ENCODE data around the gene APOO.

Gene APOO

DNA sequence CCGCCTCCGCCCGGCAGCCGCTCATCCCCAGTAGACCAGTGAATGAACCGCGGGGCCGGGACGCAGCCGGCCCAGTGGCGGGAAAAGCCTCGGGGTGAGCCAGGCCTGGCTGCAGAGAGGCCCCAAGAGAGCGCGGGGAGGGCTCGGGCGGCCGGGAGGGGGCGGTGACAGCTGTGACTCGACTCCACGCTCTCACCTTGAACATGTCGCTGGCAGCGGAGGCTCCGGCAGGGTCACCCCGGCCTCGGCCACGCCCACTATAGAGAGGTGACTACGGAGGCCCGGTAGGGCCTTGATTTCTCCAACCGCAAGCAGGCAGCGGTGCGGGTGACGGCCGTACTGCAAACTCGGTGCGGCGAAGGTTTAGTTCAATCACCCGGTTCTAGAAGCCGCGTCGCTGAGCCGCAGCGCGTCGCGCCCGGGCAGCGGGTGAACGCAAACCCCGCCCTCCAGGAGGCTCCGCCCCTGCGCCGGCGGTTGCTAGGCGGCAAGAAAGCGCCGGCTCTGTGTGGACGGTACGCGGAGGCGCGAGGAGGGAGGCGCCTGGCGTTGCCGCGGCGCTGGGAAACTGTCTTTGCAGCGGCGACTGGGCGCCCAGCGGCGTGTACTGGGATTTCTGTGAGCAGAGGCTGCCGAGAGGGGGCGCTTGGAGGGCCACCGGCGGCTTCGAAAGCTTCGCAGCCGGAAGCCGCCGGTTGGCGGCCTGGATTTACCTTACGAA lies at the start of gene APOO, which contains the start of gene CXorf58:
Gene APOO, minus strand, starts transcription at position 441 of the 721 bp plus-strand sequence. Its CDS starts 236 bp downstream, at position 205.
Gene CXorf58, plus strand, starts transcription at position 509 of the 721 bp plus-strand sequence. CDS start 2,297 bp downstream, outside the sequence.
- Histone ChIP-seq H3K27ac (ENCODE audit: low read depth in 2 of 2, low read length in 2 of 2) (peak within 1 kb of the TSS; percentile 87 to 91), H3K9me3 (ENCODE audit: control insufficient read depth in 2 of 2, low read length in 2 of 2) (no peaks in the 10 kb centered on the region), H3K27me3 (ENCODE audit: control insufficient read depth in 2 of 2, insufficient read depth in 2 of 2, low read length in 2 of 2) (no peaks in the 10 kb centered on the region), H3K4me3 (ENCODE audit: low read length in 2 of 2) (peak within 1 kb of the TSS; percentile 71 to 75), H3K9ac (ENCODE audit: low read depth in 1 of 2, low read length in 2 of 2) (peak within 1 kb of the TSS; percentile 76 to 79), H3K36me3 (ENCODE audit: control insufficient read depth in 2 of 2, insufficient read depth in 2 of 2, low read length in 2 of 2) (no peaks in the 10 kb centered on the region), H3K4me1 (ENCODE audit: control insufficient read depth in 2 of 2, insufficient read depth in 2 of 2, low read length in 2 of 2) (peaks cover 0 to 8% of the 10 kb centered on the region in 2 donors)

DNA sequence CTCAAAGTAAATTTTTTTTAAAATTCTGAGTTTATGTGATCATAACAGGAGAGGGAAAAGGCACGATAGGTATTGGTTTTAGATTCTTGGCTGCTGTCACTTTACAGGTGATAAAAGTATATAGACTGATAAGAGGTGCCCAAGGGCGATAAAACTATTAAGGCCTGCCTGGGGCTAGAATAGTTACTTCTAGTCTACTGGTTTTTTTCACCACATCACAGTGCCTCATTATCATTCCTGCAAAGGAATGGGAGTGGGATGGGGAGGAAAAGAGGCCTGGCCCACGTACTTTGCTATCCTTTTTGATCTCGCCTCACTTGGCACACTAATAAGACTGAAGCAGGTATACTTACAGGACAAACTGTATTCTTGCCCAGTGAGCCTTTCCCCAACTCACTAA lies 46.7 kb upstream of the APOO start:
- H3K4me3 ChIP-seq (ENCODE audit: low read length in 2 of 2), result no peak overlapping the region
- no peaks in the 10 kb centered on the region for H3K36me3 ChIP-seq (ENCODE audit: control insufficient read depth in 2 of 2, insufficient read depth in 2 of 2, low read length in 2 of 2)
- H3K27ac ChIP-seq (ENCODE audit: low read depth in 2 of 2, low read length in 2 of 2), result no peak overlapping the region
- no peaks in the 10 kb centered on the region for H3K4me1 ChIP-seq (ENCODE audit: control insufficient read depth in 2 of 2, insufficient read depth in 2 of 2, low read length in 2 of 2)
- H3K27me3 ChIP-seq (ENCODE audit: control insufficient read depth in 2 of 2, insufficient read depth in 2 of 2, low read length in 2 of 2), result peaks cover 4 to 5% of the 10 kb centered on the region in 2 donors
- H3K9me3 ChIP-seq (ENCODE audit: control insufficient read depth in 2 of 2, low read length in 2 of 2), result no peaks in the 10 kb centered on the region
- no peak overlapping the region for H3K9ac ChIP-seq (ENCODE audit: low read depth in 1 of 2, low read length in 2 of 2)

DNA sequence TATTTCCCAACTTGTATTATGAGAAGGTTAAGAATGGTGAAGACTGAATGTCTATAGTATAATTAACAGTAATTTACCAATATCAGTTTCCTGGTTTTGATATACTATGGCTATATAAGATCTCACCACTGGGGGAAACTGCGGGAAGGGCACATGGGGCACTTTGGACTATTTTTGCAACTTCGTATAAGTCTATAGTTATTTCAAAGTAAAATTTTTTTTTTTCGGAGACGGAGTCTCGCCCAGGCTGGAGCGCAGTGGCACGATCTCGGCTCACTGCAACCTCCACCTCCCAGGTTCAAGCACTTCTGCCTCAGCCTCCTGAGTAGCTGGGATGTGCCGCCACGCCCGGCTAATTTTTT lies 46.2 kb upstream of the APOO start:
- peaks cover 4 to 5% of the 10 kb centered on the region in 2 donors for H3K27me3 ChIP-seq (ENCODE audit: control insufficient read depth in 2 of 2, insufficient read depth in 2 of 2, low read length in 2 of 2)
- no peak overlapping the region for H3K27ac ChIP-seq (ENCODE audit: low read depth in 2 of 2, low read length in 2 of 2)
- no peak overlapping the region for H3K9ac ChIP-seq (ENCODE audit: low read depth in 1 of 2, low read length in 2 of 2)
- H3K4me3 ChIP-seq (ENCODE audit: low read length in 2 of 2), result no peak overlapping the region
- no peaks in the 10 kb centered on the region for H3K36me3 ChIP-seq (ENCODE audit: control insufficient read depth in 2 of 2, insufficient read depth in 2 of 2, low read length in 2 of 2)
- no peaks in the 10 kb centered on the region for H3K4me1 ChIP-seq (ENCODE audit: control insufficient read depth in 2 of 2, insufficient read depth in 2 of 2, low read length in 2 of 2)
- no peaks in the 10 kb centered on the region for H3K9me3 ChIP-seq (ENCODE audit: control insufficient read depth in 2 of 2, low read length in 2 of 2)

DNA sequence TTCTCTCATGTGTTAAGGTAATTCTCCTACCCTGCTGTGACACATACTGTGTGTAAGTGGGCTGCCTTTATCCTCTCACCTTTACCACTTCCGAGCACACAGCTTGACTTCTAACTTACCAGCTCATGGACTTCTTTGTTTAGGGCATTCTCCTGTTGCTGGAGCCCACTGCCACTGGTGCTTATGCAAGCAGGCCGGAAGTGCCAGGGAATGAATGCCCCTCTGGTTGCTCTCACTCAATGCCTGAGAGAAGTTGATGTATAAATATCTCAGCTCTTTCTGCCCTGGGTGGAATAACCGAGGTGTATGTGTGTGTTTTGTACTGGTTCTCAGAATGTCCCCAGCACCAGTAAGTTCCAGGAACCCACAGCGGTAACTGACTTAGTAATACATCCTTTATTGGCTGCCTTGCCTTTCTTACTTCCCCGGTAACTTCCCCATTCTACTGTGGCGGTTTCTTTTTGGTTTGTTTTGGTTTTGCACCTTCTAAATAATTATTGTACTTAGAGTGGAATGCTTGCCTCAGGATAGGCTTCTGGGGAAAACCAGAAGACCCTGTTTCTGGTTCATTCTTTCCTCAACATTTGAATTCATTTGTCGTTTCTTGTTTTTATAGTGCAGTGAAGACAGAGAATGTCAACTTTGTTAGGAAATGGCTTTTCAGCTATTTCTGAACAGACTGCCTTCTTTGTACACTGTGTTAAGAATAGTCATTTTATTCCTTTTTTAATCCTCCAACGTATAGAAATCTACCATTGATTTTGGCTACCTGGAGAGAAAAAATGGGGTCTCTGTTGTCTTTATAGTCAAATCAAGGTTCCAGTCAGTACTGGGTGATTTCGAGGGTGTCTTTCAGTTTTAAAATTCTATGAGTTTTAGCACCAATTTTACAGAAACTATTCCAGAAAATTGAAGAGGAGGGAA lies 45.5 kb upstream of the APOO start:
- peak overlapping the region in 1 of 2 donors; percentile 32 for H3K27ac ChIP-seq (ENCODE audit: low read depth in 2 of 2, low read length in 2 of 2)
- H3K36me3 ChIP-seq (ENCODE audit: control insufficient read depth in 2 of 2, insufficient read depth in 2 of 2, low read length in 2 of 2), result no peaks in the 10 kb centered on the region
- peak overlapping the region in 1 of 2 donors; percentile 24 for H3K9ac ChIP-seq (ENCODE audit: low read depth in 1 of 2, low read length in 2 of 2)
- H3K27me3 ChIP-seq (ENCODE audit: control insufficient read depth in 2 of 2, insufficient read depth in 2 of 2, low read length in 2 of 2), result peaks cover 6 to 7% of the 10 kb centered on the region in 2 donors
- peak overlapping the region in 1 of 2 donors; percentile 48 for H3K4me3 ChIP-seq (ENCODE audit: low read length in 2 of 2)
- H3K9me3 ChIP-seq (ENCODE audit: control insufficient read depth in 2 of 2, low read length in 2 of 2), result no peaks in the 10 kb centered on the region
- no peaks in the 10 kb centered on the region for H3K4me1 ChIP-seq (ENCODE audit: control insufficient read depth in 2 of 2, insufficient read depth in 2 of 2, low read length in 2 of 2)

DNA sequence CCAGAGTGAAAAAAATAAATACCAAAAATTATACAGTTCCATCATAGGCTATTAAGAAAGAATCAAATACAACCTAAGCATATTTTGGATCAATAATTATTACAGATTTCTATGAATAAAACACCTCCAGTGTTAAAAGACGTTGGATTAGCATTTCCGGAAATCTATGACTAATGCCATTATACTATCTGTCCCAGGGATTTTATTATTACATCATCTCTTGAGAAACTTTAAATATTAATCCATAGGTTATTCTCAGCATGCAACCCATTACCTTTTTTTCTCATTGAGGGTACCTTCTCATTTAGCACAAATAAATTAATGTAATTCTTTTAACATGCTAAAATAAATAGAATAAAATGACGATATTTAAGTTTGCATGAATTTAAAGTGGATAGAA lies 44.7 kb upstream of the APOO start:
- Histone ChIP-seq H3K36me3 (ENCODE audit: control insufficient read depth in 2 of 2, insufficient read depth in 2 of 2, low read length in 2 of 2) (no peaks in the 10 kb centered on the region), H3K27me3 (ENCODE audit: control insufficient read depth in 2 of 2, insufficient read depth in 2 of 2, low read length in 2 of 2) (peaks cover 8 to 10% of the 10 kb centered on the region in 2 donors), H3K4me3 (ENCODE audit: low read length in 2 of 2) (no peak overlapping the region), H3K9me3 (ENCODE audit: control insufficient read depth in 2 of 2, low read length in 2 of 2) (no peaks in the 10 kb centered on the region), H3K4me1 (ENCODE audit: control insufficient read depth in 2 of 2, insufficient read depth in 2 of 2, low read length in 2 of 2) (no peaks in the 10 kb centered on the region), H3K27ac (ENCODE audit: low read depth in 2 of 2, low read length in 2 of 2) (no peak overlapping the region), H3K9ac (ENCODE audit: low read depth in 1 of 2, low read length in 2 of 2) (no peak overlapping the region)

DNA sequence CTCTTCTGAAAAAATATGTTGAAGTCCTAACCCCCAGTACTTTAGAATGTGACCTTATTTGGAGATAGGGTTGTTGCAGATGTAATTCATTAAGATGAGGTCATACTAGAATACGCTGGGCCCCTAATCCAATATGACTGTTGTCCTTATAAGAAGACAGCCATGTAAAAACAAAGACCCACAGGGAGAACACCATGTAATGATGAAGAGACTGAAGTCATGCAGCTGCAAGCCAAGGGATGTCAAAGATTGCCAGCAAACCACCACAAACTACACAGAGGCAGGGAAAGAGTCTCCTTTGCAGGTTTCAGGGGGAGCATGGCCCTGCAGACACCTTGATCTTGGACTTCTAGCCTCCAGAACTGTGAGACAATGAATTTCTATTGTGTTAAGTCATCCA lies 37.5 kb upstream of the APOO start:
- Histone ChIP-seq H3K27ac (ENCODE audit: low read depth in 2 of 2, low read length in 2 of 2) (no peak overlapping the region), H3K9ac (ENCODE audit: low read depth in 1 of 2, low read length in 2 of 2) (no peak overlapping the region), H3K4me3 (ENCODE audit: low read length in 2 of 2) (no peak overlapping the region), H3K4me1 (ENCODE audit: control insufficient read depth in 2 of 2, insufficient read depth in 2 of 2, low read length in 2 of 2) (no peaks in the 10 kb centered on the region), H3K36me3 (ENCODE audit: control insufficient read depth in 2 of 2, insufficient read depth in 2 of 2, low read length in 2 of 2) (no peaks in the 10 kb centered on the region), H3K27me3 (ENCODE audit: control insufficient read depth in 2 of 2, insufficient read depth in 2 of 2, low read length in 2 of 2) (peaks cover 6 to 16% of the 10 kb centered on the region in 2 donors), H3K9me3 (ENCODE audit: control insufficient read depth in 2 of 2, low read length in 2 of 2) (no peaks in the 10 kb centered on the region)

DNA sequence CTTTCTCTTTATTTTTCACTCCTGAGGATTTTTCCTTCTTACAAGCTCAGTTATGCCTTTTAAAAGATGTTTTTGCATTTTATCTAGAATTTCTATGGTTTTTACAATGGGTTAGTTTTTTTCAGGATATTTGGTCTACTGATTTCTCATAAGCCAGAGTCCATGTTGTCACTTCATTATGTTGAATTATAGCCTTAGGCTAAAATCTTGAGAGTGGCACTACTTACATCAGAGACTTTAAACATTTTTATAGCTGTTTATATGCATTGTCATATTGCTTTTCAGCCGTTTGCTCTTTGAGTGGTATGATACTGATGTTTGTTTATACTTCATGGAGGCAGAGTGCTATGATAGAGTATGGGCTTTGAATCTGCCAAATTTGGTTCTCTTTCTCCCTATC lies 36.5 kb upstream of the APOO start:
- Histone ChIP-seq H3K27ac (ENCODE audit: low read depth in 2 of 2, low read length in 2 of 2) (no peak overlapping the region), H3K9ac (ENCODE audit: low read depth in 1 of 2, low read length in 2 of 2) (no peak overlapping the region), H3K27me3 (ENCODE audit: control insufficient read depth in 2 of 2, insufficient read depth in 2 of 2, low read length in 2 of 2) (peaks cover 6 to 16% of the 10 kb centered on the region in 2 donors), H3K4me3 (ENCODE audit: low read length in 2 of 2) (no peak overlapping the region), H3K4me1 (ENCODE audit: control insufficient read depth in 2 of 2, insufficient read depth in 2 of 2, low read length in 2 of 2) (no peaks in the 10 kb centered on the region), H3K36me3 (ENCODE audit: control insufficient read depth in 2 of 2, insufficient read depth in 2 of 2, low read length in 2 of 2) (no peaks in the 10 kb centered on the region), H3K9me3 (ENCODE audit: control insufficient read depth in 2 of 2, low read length in 2 of 2) (no peaks in the 10 kb centered on the region)

DNA sequence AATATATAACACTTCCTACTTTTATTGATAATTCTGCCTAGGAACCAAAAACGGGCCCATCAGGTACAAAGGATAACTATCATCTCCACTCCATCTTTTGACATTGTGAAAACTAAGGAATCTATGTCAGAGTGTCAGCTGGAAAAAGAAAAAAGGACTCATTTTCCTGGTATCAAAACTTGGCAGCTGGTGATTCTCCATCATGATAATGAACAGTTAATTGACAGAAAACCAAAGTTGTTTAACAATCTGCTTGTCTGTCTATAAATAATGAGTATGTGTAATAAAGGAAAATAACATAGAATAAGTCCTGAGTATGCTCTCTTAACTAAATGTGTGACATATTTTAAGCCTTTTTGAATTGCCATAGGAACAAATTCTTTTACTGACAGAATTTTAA lies 31.5 kb upstream of the APOO start:
- Histone ChIP-seq H3K27me3 (ENCODE audit: control insufficient read depth in 2 of 2, insufficient read depth in 2 of 2, low read length in 2 of 2) (peaks cover 7 to 10% of the 10 kb centered on the region in 2 donors), H3K4me3 (ENCODE audit: low read length in 2 of 2) (no peak overlapping the region)

DNA sequence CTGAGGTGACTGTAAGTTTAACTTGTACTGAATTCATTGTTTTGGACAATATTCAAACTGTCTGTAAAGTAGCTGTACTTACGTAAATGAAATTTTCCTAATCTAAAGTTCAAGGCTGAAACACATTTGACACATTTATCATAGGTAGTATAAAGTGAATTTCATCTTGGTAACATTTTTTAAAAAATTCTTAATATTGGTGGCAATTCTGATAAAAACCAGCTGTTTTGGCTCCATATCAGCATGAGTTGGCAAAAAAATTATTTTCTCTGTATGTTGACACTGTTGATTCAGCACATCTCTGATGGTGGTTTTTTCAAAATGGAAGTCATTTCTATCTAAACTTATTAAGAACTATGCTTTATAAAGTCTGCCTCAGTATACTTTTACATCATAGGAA lies 31.0 kb upstream of the APOO start:
- no peaks in the 10 kb centered on the region for H3K36me3 ChIP-seq (ENCODE audit: control insufficient read depth in 2 of 2, insufficient read depth in 2 of 2, low read length in 2 of 2)
- H3K27me3 ChIP-seq (ENCODE audit: control insufficient read depth in 2 of 2, insufficient read depth in 2 of 2, low read length in 2 of 2), result peaks cover 7 to 10% of the 10 kb centered on the region in 2 donors
- no peak overlapping the region for H3K27ac ChIP-seq (ENCODE audit: low read depth in 2 of 2, low read length in 2 of 2)
- H3K9me3 ChIP-seq (ENCODE audit: control insufficient read depth in 2 of 2, low read length in 2 of 2), result no peaks in the 10 kb centered on the region
- no peaks in the 10 kb centered on the region for H3K4me1 ChIP-seq (ENCODE audit: control insufficient read depth in 2 of 2, insufficient read depth in 2 of 2, low read length in 2 of 2)
- no peak overlapping the region for H3K9ac ChIP-seq (ENCODE audit: low read depth in 1 of 2, low read length in 2 of 2)
- no peak overlapping the region for H3K4me3 ChIP-seq (ENCODE audit: low read length in 2 of 2)

More for the DNA sequence above, 31.5 kb upstream of the APOO start:
- no peaks in the 10 kb centered on the region for H3K4me1 ChIP-seq (ENCODE audit: control insufficient read depth in 2 of 2, insufficient read depth in 2 of 2, low read length in 2 of 2)
- no peak overlapping the region for H3K9ac ChIP-seq (ENCODE audit: low read depth in 1 of 2, low read length in 2 of 2)
- H3K9me3 ChIP-seq (ENCODE audit: control insufficient read depth in 2 of 2, low read length in 2 of 2), result no peaks in the 10 kb centered on the region
- H3K36me3 ChIP-seq (ENCODE audit: control insufficient read depth in 2 of 2, insufficient read depth in 2 of 2, low read length in 2 of 2), result no peaks in the 10 kb centered on the region
- H3K27ac ChIP-seq (ENCODE audit: low read depth in 2 of 2, low read length in 2 of 2), result no peak overlapping the region

DNA sequence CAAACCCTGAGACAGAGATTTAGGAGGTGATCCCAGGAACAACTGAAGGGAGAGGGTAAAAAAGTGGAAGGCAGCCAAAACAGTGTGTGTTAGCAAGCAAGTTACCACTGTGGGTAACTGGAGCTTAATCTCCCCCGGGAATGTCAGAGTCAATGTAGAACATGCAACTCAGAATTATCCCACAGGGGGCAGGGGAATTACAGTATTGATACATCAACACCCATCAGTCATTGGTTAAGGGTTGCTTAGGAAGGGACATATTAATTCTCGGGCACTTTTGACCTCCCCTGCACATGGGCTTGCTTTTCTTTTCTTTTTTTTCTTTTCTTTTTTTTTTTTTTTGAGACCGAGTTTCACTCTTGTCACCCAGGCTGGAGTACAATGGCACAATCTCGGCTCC lies 29.4 kb upstream of the APOO start:
- Histone ChIP-seq H3K9me3 (ENCODE audit: control insufficient read depth in 2 of 2, low read length in 2 of 2) (no peaks in the 10 kb centered on the region), H3K27ac (ENCODE audit: low read depth in 2 of 2, low read length in 2 of 2) (no peak overlapping the region), H3K9ac (ENCODE audit: low read depth in 1 of 2, low read length in 2 of 2) (no peak overlapping the region), H3K27me3 (ENCODE audit: control insufficient read depth in 2 of 2, insufficient read depth in 2 of 2, low read length in 2 of 2) (peaks cover 4 to 9% of the 10 kb centered on the region in 2 donors), H3K4me3 (ENCODE audit: low read length in 2 of 2) (no peak overlapping the region), H3K36me3 (ENCODE audit: control insufficient read depth in 2 of 2, insufficient read depth in 2 of 2, low read length in 2 of 2) (no peaks in the 10 kb centered on the region), H3K4me1 (ENCODE audit: control insufficient read depth in 2 of 2, insufficient read depth in 2 of 2, low read length in 2 of 2) (no peaks in the 10 kb centered on the region)
